ENCODE measurements around the gene LARP6. TPM values are rescaled to one million over a fixed set of nuclear protein-coding genes. Genes with fewer than 3 reads are reported as not detected.

The LARP6 gene
- total and polyA plus RNA-seq, 4 donors, result 20.6 to 49.0 (median 39.2) TPM

DNA sequence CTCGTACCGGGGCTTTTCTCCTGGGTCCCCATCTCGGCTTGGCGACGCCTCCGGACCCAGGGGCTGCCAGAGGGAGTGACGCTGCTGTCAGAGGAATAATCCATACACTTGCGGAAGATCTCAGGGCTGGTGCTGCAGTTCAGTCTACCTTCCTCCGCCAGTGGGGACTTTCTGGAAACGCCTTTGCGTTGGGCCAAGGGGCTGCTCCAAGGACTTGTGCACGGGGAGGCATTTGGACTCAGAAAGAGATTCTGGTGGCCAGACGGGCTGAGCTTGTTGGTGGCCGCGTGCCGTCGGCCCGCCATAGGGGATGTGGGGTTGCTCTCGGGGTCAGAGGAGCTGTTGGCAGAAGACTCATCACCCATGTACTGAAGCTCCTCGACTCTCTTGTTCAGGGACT, 21.8 kb downstream of the LARP6 start:
- no peak for DNase-seq (ENCODE audit: low read depth in 4 of 6, low spot score in 6 of 6)
- Histone ChIP-seq H3K4me1 (ENCODE audit: control insufficient read depth, insufficient read depth, low read length) (no peaks in the 10 kb centered on the region), H3K27me3 (ENCODE audit: control insufficient read depth, insufficient read depth, low read length) (no peaks in the 10 kb centered on the region), H3K36me3 (ENCODE audit: control insufficient read depth, insufficient read depth, low read length) (peaks cover 30% of the 10 kb centered on the region), H3K9me3 (ENCODE audit: control insufficient read depth, insufficient read depth, low read length) (no peaks in the 10 kb centered on the region), H3K4me3 (ENCODE audit: low read depth, low read length) (no peak overlapping the region), H3K27ac (ENCODE audit: low read depth, low read length) (no peak overlapping the region)
- 98% methylated on average over 20 of the region's 20 CpGs for WGBS (ENCODE audit: insufficient coverage)

- no peak for DNase-seq (ENCODE audit: low read depth in 4 of 6, low spot score in 6 of 6)
- Histone ChIP-seq H3K9me3 (ENCODE audit: control insufficient read depth, insufficient read depth, low read length) (no peaks in the 10 kb centered on the region), H3K36me3 (ENCODE audit: control insufficient read depth, insufficient read depth, low read length) (peaks cover 30% of the 10 kb centered on the region), H3K27ac (ENCODE audit: low read depth, low read length) (no peak overlapping the region), H3K27me3 (ENCODE audit: control insufficient read depth, insufficient read depth, low read length) (no peaks in the 10 kb centered on the region), H3K4me3 (ENCODE audit: low read depth, low read length) (no peak overlapping the region), H3K4me1 (ENCODE audit: control insufficient read depth, insufficient read depth, low read length) (no peaks in the 10 kb centered on the region)
- WGBS (ENCODE audit: insufficient coverage), result 81% methylated on average over 3 of the region's 6 CpGs
Observed at GRCh38 chr15:70831094-70831911, 22.7 kb downstream of the LARP6 start.

DNA sequence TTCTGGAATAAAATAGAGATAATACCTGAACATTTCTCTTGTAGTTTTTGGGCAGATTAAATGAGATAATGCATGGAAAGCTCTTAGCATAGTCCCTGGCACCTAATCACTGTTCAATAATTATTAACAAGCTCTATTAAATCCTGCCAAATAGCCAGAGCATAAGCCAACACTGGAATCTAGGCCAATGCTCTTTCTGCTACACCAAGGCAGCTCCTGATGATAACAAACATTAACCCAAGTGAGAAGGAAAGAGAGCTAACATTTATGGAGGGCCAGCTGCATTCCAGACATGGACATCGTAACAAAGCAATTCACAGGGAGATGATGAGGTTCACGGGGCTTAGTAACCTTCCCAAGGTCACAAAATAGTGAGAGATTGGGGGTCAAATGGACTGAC, 23.3 kb downstream of the LARP6 start:
- peaks cover 27% of the 10 kb centered on the region for H3K36me3 ChIP-seq (ENCODE audit: control insufficient read depth, insufficient read depth, low read length)
- no peak for DNase-seq (ENCODE audit: low read depth in 4 of 6, low spot score in 6 of 6)
- 60% methylated on average over 2 of the region's 2 CpGs for WGBS (ENCODE audit: insufficient coverage)
- no peaks in the 10 kb centered on the region for H3K4me1 ChIP-seq (ENCODE audit: control insufficient read depth, insufficient read depth, low read length)
- no peak overlapping the region for H3K4me3 ChIP-seq (ENCODE audit: low read depth, low read length)
- no peak overlapping the region for H3K27ac ChIP-seq (ENCODE audit: low read depth, low read length)
- H3K9me3 ChIP-seq (ENCODE audit: control insufficient read depth, insufficient read depth, low read length), result no peaks in the 10 kb centered on the region
- no peaks in the 10 kb centered on the region for H3K27me3 ChIP-seq (ENCODE audit: control insufficient read depth, insufficient read depth, low read length)

- Histone ChIP-seq H3K4me1 (ENCODE audit: control insufficient read depth, insufficient read depth, low read length) (no peaks in the 10 kb centered on the region), H3K9me3 (ENCODE audit: control insufficient read depth, insufficient read depth, low read length) (no peaks in the 10 kb centered on the region), H3K27me3 (ENCODE audit: control insufficient read depth, insufficient read depth, low read length) (no peaks in the 10 kb centered on the region), H3K4me3 (ENCODE audit: low read depth, low read length) (no peak overlapping the region), H3K27ac (ENCODE audit: low read depth, low read length) (no peak overlapping the region), H3K36me3 (ENCODE audit: control insufficient read depth, insufficient read depth, low read length) (peaks cover 22% of the 10 kb centered on the region)
- 90% methylated on average over 7 of the region's 9 CpGs for WGBS (ENCODE audit: insufficient coverage)
- DNase-seq (ENCODE audit: low read depth in 4 of 6, low spot score in 6 of 6), result no peak
Observed at GRCh38 chr15:70829371-70830166, 24.4 kb downstream of the LARP6 start.

DNA sequence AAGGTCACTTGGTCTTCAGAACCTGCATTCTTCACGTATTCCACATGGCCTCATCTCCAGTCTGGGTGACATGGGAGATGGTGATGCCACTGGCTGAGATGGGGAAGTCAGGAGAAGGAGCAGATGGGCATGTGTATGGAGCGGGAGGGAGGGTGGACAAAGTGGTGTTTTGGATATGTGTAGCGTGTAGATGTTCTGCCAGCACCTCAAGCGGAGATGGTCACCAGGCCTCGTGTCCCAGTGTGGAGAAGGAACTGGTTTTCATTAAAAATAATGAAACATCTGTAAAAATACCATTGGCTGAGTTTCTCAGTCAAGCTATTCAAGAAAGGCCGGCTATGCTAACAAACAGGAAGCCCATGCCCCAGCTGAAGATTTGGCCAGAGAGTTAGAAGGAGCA, 26.2 kb downstream of the LARP6 start:
- H3K4me3 ChIP-seq (ENCODE audit: low read depth, low read length), result no peak overlapping the region
- H3K27me3 ChIP-seq (ENCODE audit: control insufficient read depth, insufficient read depth, low read length), result no peaks in the 10 kb centered on the region
- no peak overlapping the region for H3K27ac ChIP-seq (ENCODE audit: low read depth, low read length)

GRCh38 chr15:70826634-70827033, 27.3 kb downstream of the LARP6 start:
- Histone ChIP-seq H3K9me3 (ENCODE audit: control insufficient read depth, insufficient read depth, low read length) (no peaks in the 10 kb centered on the region), H3K4me1 (ENCODE audit: control insufficient read depth, insufficient read depth, low read length) (no peaks in the 10 kb centered on the region), H3K4me3 (ENCODE audit: low read depth, low read length) (no peak overlapping the region), H3K36me3 (ENCODE audit: control insufficient read depth, insufficient read depth, low read length) (peaks cover 7% of the 10 kb centered on the region), H3K27ac (ENCODE audit: low read depth, low read length) (no peak overlapping the region), H3K27me3 (ENCODE audit: control insufficient read depth, insufficient read depth, low read length) (no peaks in the 10 kb centered on the region)
- no CpG with 5 or more reads among the region's 3 CpGs for WGBS (ENCODE audit: insufficient coverage)
- no peak for DNase-seq (ENCODE audit: low read depth in 4 of 6, low spot score in 6 of 6)

More for the DNA sequence above, 26.2 kb downstream of the LARP6 start:
- H3K36me3 ChIP-seq (ENCODE audit: control insufficient read depth, insufficient read depth, low read length), result peaks cover 16% of the 10 kb centered on the region
- 75% methylated on average over 3 of the region's 6 CpGs for WGBS (ENCODE audit: insufficient coverage)
- H3K9me3 ChIP-seq (ENCODE audit: control insufficient read depth, insufficient read depth, low read length), result no peaks in the 10 kb centered on the region
- no peak for DNase-seq (ENCODE audit: low read depth in 4 of 6, low spot score in 6 of 6)
- no peaks in the 10 kb centered on the region for H3K4me1 ChIP-seq (ENCODE audit: control insufficient read depth, insufficient read depth, low read length)

- Histone ChIP-seq H3K36me3 (ENCODE audit: control insufficient read depth, insufficient read depth, low read length) (peaks cover 2% of the 10 kb centered on the region), H3K4me3 (ENCODE audit: low read depth, low read length) (no peak overlapping the region), H3K27ac (ENCODE audit: low read depth, low read length) (no peak overlapping the region), H3K9me3 (ENCODE audit: control insufficient read depth, insufficient read depth, low read length) (no peaks in the 10 kb centered on the region), H3K27me3 (ENCODE audit: control insufficient read depth, insufficient read depth, low read length) (no peaks in the 10 kb centered on the region), H3K4me1 (ENCODE audit: control insufficient read depth, insufficient read depth, low read length) (no peaks in the 10 kb centered on the region)
- 98% methylated on average over 5 of the region's 8 CpGs for WGBS (ENCODE audit: insufficient coverage)
- no peak for DNase-seq (ENCODE audit: low read depth in 4 of 6, low spot score in 6 of 6)
Observed at GRCh38 chr15:70825841-70826240, 28.1 kb downstream of the LARP6 start.

DNA sequence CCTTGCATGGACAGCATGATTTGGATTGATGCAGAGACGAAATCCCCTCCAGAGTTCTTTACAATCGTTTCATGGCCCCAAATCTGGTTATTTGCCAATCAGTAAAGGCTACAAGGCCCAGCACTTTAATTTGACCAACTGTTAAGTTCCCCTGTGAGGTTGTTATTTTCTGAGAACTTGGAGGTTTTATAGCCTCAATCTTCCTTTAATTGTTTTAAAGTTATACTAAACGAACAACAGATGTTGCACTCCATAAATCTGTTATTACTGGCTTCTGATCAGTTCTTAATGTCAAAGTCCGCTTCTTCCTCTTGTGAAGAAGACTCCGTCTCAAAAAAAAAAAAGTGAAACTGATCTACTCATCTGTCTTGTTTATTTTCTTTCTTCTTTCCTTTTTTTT, 30.8 kb downstream of the LARP6 start:
- Histone ChIP-seq H3K9me3 (ENCODE audit: control insufficient read depth, insufficient read depth, low read length) (no peaks in the 10 kb centered on the region), H3K36me3 (ENCODE audit: control insufficient read depth, insufficient read depth, low read length) (no peaks in the 10 kb centered on the region), H3K27ac (ENCODE audit: low read depth, low read length) (no peak overlapping the region), H3K27me3 (ENCODE audit: control insufficient read depth, insufficient read depth, low read length) (no peaks in the 10 kb centered on the region), H3K4me3 (ENCODE audit: low read depth, low read length) (no peak overlapping the region), H3K4me1 (ENCODE audit: control insufficient read depth, insufficient read depth, low read length) (no peaks in the 10 kb centered on the region)
- 60% methylated on average over 1 of the region's 5 CpGs for WGBS (ENCODE audit: insufficient coverage)
- peak in 2 of 6 donors; percentile 37 to 58 for DNase-seq (ENCODE audit: low read depth in 4 of 6, low spot score in 6 of 6)

DNA sequence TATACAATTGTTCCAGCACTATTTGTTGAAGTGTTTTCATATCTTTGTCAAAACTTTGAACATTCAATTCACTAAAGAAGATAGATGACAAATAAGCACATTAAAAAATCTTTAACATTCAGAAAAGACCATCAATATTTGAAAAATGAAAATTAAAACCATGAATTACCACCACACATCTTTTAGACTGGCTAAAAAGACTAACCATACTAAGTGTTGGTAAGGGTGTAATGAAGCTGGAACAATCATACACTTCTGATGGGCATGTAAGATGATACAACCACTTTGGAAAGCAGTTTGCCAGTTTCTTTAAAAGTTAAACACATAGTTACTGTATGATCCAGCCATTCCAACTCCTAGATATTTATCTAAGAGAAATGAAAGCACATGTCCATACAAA, 33.7 kb downstream of the LARP6 start:
- H3K4me3 ChIP-seq (ENCODE audit: low read depth, low read length), result no peak overlapping the region
- H3K27me3 ChIP-seq (ENCODE audit: control insufficient read depth, insufficient read depth, low read length), result no peaks in the 10 kb centered on the region
- DNase-seq (ENCODE audit: low read depth in 4 of 6, low spot score in 6 of 6), result no peak
- no peaks in the 10 kb centered on the region for H3K4me1 ChIP-seq (ENCODE audit: control insufficient read depth, insufficient read depth, low read length)
- H3K9me3 ChIP-seq (ENCODE audit: control insufficient read depth, insufficient read depth, low read length), result no peaks in the 10 kb centered on the region
- H3K36me3 ChIP-seq (ENCODE audit: control insufficient read depth, insufficient read depth, low read length), result no peaks in the 10 kb centered on the region
- H3K27ac ChIP-seq (ENCODE audit: low read depth, low read length), result no peak overlapping the region

GRCh38 chr15:70818580-70818979, 35.4 kb downstream of the LARP6 start:
- H3K4me1 ChIP-seq (ENCODE audit: control insufficient read depth, insufficient read depth, low read length), result no peaks in the 10 kb centered on the region
- no peaks in the 10 kb centered on the region for H3K27me3 ChIP-seq (ENCODE audit: control insufficient read depth, insufficient read depth, low read length)
- H3K27ac ChIP-seq (ENCODE audit: low read depth, low read length), result no peak overlapping the region
- no peak overlapping the region for H3K4me3 ChIP-seq (ENCODE audit: low read depth, low read length)
- DNase-seq (ENCODE audit: low read depth in 4 of 6, low spot score in 6 of 6), result no peak
- H3K9me3 ChIP-seq (ENCODE audit: control insufficient read depth, insufficient read depth, low read length), result no peaks in the 10 kb centered on the region
- no CpG with 5 or more reads among the region's 2 CpGs for WGBS (ENCODE audit: insufficient coverage)
- no peaks in the 10 kb centered on the region for H3K36me3 ChIP-seq (ENCODE audit: control insufficient read depth, insufficient read depth, low read length)
